GM19397 (cell line): ENCODE data around the gene SGK1.
"Not testable (repeated sequence)": the region's sequence is repeated elsewhere in the genome, so short reads cannot be mapped to it uniquely, and the experiment has no call there.

Source experiments
- ATAC-seq: cut with Tn5 transposase; IDR thresholded peaks from one replicate; pipeline ENCODE4 v1.9.1; 2021; ENCODE audit warnings: mild to moderate bottlenecking, moderate library complexity; ENCODE audit not compliant: unreplicated experiment

The SGK1 gene

DNA sequence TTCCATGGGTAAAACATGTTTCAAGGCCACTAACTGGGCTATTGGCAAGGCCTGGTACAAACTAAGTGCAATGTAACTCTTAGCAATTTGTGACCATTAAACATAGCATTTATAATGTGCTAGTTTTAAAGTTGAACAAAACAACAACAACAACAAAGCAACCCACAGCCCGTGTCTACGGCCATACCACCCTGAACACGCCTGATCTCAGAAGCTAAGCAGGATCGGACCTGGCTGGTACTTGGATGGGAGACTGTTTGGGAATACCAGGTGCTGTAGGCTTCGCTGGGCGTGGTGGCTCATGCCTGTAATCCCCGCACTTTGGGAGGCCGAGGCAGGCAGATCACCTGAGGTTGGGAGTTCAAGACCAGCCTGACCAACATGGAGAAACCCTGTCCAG is 61.0 kb downstream of the SGK1 start:
- no peak for ATAC-seq

DNA sequence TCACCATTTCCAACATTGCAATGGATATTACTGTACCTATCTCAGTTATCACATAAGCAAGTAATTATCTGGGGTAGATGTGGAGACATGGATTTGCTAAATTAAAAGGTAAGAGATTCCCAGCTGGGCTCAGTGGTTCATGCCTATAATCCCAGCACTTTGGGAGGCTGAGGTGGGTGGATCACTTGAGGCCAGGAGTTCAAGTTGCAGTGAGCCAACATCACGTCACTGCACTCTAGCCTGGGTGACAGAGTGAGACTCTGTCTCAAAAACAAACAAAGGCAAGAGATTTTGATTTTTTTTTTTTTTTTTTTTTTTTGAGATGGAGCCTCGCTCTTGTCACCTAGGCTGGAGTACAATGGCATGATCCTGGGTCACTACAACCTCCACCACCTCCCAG is 62.6 kb downstream of the SGK1 start:
- not testable (repeated sequence) for ATAC-seq

DNA sequence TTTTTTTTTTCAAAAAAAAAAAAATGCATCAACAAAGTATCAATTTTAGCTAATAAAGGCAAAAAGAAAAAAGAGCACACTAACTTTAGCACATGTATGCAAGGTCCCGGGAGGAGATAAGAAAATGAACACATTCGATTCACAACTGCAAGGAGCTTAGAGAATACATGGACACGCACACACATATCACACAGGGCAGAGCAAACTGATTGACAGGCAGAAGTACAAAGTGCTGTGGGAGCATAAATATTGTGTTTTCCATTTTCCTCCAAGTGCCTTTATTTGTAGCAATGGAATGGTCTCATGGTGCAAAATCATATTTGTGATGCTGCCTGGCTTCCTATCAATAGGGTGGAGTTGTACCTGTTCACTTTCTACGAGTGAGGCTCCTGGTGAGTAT is 63.8 kb downstream of the SGK1 start:
- no peak for ATAC-seq

DNA sequence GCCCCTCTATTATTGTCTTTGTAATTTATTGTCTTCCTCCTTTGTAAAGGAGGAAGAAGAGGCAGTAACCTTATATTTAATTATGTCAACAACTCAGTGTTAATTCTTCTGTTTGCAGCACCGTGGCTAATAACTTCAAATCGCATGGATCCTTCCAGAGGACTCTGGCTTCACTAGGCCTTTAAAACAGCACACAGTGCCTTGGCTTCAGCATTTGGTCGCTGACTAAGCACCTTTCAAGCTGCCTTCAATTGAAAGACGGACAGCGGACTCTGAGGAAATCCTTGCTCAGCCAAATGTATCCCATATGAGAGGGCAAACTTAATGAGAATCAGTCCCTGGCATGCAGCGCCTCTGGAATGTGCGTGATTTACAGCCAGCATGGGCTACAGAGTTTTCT is 64.2 kb downstream of the SGK1 start:
- ATAC-seq, result no peak

DNA sequence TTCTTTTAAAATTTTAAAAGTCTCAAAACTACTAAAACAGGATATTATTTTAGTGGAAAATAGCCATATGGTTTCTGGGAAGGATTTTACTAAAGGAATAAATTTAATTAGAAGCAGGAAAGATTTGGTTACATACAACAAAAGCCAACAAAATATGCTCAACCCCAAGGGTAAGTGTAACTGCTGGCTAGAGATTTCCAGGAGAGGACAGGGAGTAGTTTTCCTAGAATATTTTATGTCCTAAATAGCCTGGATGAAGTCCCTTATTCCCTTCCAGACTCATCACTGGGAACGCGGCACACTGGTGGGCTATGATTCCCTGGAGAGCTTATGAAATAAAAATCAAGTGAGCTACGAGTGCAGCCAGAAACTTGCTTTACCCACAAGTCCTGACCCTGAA is 66.6 kb downstream of the SGK1 start:
- ATAC-seq, result no peak

DNA sequence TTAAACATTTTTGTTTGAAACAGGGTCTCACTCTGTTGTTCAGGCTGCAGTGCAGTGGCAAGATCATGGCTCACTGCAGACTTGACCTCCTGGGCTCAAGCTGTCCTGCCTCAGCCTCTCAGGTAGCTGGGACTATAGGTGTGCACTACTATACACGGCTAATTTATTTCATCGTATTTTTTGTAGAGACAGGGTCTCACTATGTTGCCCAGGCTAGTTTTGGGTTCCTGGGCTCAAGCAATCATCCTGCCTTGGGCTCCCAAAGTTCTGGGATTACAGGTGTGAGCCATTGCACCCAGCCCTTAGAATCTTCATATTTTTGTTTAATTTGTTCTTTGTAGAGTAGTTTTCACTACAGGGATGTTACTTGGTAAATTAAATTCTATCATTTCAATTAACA is 67.1 kb downstream of the SGK1 start:
- ATAC-seq, result no peak

DNA sequence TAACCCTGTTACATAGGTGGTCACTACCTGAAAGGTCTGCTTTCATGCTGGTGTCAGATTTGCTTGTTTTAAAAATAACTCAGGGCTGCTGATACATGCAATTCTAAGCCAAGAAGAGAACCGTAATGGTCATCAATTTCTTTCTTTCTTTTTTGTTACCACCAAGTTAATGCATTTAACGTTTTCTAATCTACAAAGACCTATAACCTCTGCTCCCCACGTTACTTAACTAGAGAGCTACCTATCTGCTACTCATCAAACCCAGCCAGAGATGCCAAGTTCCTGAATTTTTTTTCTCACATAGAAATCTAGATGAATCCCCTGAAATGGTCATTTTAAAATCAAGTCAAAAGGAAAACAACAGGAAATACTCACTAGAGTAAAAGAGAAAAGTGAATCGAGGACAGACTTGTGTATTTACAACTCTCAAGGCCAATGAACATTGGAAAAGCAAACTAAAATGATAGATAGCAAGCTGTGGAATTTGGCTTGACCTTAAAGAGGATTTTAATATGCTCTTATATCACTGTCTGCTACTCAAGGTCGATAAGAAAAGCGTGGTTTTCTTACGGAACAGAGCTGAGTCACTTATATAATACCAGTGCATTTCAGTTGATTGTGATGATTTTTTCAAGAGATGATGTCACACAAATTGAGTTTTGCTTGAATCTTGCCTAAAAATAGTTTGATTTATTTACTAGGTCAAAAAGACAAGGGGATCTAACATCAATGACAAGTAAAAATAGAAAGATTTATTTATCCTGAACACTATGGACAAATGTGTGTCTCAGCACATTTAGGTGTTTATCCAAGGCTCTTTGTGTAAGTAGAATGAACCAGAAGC is 67.9 kb downstream of the SGK1 start:
- ATAC-seq, result no peak

DNA sequence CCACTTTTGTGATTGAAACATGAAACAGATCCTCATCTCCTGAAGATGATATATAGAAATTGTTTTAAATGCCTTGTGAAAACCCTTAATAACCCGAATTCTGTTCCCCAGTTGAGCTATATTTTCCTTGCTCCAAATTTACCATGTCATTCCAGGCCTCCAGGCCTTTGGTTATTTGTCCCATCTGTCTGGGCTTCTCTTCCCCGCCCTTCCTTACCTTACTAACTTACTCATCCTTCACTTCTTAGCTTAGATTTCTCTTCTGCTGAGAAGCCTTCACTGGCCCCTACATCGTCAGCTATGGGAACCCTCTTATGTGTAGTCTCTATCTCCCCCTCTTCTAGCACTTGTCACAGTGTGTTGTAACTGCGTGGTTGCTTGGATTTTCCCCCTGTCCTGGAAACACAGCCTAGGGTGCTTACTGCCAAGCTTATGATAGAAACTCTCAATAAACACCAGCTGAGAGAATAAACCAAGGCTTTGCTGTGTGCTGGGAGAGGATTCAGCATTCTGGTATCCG is 68.6 kb downstream of the SGK1 start:
- ATAC-seq, result no peak

DNA sequence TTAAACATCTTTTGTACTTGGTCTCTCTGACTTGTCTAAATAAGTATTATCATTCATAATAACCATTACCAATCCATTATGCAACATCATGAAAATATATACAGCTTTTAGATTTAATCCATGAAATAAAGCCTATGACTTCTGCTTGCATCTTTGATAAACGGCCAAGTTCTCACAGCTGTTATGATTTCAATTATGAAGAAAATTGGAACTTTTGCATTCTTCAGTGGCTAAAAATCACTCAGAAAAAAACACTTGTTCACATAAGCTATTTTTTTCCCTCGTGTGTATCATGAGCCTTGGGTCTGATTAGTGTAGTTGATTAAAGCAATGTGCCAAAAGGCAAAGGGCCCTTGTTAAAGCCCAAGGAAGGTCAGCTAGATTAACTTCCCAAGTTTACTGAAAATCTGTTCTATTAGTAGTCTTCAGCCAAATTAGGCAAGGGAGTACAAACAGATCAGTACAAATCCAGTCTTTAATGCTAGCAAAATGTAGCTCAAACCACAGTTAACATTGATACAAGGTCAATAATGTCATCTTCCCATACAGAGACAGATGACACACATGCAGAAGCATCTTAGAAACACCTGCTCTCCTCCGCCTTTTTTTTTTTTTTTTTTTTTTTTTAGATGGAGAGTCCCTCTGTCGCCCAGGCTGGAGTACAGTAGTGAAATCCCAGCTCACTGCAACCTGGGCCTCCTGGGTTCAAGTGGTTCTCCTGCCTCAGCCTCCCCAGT is 69.9 kb downstream of the SGK1 start:
- ATAC-seq, result no peak

DNA sequence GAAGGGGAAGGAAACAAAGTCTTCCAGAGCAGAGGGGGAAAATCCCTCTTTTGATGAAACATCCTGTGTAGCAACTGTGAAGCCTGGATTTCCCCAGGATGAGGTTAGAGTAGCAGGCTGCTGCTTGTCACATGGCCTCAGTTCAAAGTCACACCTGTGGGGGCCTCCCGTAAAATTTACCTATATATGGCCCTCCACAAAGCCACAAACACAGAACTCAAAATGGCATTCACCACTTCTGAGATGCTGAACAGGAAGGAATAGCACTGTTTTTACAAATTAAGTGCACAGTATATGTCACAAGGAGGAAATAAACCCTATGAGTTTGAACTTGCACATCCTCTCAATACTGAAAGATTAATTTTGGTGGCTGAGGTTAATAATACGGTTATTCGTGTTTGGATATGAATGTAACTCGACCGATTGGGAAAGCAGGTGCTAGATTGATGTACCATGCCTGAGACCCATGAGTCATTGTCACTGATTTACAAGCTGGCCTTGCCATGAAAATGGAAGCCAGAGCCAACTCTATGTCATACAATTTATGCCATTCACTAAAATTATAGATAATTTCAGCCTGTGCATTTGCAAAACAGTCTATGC is 70.6 kb downstream of the SGK1 start:
- ATAC-seq, result peak; percentile 93

DNA sequence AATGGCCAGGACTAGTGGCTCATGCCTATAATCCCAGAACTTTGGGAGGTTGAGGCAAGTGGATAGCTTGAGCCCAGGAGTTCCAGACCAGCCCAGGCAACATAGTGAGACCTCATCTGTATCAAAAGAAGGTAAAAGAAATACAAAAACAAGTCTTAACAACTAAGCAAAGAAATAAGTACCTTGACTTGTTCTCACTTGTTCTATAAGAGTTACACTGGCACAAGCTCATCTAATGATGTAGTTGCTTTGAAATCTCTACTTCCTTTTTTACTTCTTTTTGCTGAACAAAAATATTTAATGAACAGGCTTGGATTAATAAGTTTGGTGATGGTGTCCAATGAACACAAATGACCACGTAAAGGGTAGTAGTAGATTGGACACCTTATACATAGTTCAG is 72.2 kb downstream of the SGK1 start:
- ATAC-seq, result no peak

DNA sequence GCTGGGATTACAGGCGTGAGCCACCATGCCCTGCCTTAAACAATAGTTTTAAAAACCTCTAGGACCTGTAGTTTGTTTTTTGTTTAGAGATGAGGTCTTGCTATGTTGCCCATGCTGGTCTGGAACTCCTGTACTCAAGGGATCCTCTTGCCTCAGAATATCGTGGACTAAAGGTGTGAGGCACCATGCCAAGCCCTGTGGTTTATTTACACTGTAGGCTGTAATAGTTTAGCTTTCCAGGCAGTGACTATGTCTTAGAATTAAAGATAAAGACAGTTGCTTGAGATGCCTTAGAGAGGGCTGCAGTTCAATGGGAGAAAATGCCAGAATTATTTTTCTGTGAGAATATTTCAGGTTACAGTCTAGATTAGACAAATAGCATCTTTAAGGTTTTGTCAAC is 72.9 kb downstream of the SGK1 start:
- ATAC-seq, result no peak

DNA sequence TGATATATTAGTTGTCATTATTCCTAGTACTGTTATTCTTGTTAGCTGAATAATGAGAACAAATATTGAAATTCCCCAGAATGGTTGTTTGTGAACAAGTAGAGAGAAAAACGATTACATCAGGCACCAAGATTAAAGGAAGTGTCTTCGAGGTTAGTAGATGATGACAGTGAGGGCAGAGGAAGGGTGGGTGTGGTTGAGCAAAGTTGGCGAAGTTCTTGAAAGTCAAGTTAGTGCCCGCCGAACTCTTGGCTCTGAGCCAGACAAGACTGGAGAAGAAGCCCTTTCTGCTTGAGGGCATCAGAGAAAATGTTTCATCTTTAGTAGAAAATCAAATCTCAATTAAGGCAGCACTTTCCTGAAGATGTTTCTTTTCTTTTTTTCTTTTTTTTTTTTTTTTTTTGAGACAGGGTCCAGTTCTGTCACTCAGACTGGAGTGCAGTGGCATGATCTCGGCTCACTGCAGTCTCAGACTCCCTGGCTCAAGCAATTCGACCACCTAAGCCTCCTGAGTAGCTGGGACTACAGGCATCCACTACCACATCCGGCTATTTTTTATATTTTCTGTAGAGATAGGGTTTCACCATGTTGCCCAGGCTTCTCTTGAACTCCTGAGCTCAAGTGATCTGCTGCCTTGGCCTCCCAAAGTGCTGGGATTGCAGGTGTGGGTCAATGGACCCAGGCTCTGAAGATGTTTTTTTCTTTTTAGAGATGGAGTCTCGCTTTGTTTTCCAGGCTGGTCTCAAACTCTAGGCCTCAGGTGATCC is 77.1 kb downstream of the SGK1 start:
- ATAC-seq, result no peak

DNA sequence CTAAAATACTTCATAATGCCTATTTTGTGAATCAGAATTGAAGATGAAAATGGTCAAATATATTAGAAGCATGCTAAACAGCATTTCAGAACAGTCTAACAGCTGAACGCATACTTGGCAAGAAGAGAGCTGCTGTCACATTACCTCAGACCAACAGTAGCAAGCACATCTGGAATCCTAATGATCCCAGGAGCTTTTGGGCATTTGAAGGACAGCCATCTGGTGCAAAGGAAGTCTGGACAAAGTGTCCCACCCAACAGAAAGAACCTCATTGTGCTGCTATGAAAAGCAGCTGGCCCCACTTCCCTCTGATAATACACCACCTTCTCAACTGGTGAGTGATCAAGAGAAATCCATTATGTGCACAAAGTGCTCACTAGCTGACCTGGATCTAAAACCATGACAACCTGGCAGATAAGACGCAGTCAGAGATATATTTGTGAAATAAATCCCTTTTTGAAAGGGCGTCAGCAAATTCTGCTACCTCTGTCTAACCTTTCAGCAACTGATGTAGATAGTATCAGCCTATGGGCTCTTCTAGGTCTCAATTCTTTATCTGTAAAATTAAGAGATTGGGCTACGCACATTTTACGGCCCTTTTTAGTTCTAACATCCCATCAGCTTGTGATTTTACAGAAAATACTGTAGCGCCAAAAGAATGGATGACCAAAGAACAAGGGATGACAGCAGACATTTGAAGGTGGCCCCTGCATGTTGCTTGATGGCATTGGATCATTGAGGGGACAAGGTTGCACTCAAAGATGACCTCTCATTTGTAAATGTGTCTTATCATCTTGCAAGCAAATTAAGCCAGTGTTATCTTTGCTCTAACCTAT is 78.7 kb downstream of the SGK1 start:
- ATAC-seq, result no peak

DNA sequence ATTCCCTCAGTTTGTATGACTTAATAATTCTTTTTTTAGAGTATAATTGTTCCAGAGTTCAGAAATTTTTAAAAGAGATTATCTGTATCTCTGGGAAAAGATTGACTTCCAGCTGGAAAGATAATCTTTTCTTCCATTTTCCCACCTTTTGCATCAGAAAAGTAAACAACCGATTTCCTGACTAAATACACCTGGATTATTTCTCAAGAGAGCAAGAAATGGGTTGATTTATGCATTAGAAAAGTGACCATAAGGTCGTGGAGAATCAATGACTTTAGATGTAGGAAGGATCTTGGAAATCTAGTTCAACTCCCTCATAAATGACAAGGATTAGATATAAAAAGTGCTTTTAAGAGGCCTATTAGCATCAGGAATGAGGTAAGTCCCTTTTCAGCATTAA is 79.9 kb downstream of the SGK1 start:
- no peak for ATAC-seq

DNA sequence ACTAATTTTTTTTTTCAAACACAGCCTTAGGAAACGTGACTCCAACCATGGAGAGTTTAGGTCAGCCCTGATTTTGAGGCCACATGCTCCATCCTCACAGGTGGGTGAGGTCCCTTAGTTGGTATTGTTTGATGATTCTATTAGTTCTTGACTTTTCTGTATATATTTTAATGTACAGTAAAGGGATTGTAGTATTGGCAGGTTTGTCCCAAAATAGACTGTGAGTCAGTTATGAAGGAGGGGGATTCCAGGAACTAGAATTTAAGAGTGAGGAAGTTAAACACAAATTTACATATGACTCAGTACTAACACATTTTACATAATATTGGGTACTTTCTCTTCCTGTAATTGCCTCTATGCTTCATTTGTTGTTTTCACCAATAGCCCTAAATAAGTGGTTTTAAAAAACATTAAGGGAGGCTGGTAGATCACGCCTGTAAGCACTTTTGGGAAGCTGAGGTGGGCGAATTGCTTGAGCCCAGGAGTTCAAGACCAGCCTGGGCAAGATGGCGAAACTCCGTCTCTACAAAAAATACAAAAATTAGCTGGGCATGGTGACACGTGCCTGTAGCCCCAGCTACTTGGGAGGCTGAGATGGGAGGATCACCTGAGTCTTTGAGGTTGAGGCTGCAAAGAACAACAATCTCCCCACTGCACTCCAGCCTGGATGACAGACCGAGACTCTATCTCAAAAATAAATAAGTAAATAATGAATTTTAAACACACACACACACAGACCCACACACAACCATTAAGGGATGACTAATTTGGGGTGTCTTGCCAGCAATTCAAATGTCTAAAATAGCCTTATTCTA is 81.8 kb downstream of the SGK1 start:
- peak; percentile 92 for ATAC-seq

DNA sequence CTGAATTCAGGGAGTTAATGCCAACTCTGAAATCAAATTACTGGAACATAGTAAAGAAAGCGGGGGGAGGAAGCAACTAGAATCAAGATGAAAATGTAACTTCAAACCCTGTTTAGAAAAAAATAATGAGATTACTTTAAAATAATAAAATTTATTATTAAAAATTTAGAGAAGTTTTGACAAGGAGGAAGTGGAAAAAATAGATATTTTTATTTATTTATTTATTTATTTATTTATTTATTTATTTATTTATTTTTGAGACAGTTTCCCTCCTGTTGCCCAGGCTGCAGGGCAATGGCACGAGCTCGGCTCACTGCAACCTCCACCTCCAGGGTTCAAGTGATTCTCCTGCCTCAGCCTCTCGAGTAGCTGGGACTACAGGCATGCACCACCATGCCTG is 82.6 kb downstream of the SGK1 start:
- ATAC-seq, result not testable (repeated sequence)

DNA sequence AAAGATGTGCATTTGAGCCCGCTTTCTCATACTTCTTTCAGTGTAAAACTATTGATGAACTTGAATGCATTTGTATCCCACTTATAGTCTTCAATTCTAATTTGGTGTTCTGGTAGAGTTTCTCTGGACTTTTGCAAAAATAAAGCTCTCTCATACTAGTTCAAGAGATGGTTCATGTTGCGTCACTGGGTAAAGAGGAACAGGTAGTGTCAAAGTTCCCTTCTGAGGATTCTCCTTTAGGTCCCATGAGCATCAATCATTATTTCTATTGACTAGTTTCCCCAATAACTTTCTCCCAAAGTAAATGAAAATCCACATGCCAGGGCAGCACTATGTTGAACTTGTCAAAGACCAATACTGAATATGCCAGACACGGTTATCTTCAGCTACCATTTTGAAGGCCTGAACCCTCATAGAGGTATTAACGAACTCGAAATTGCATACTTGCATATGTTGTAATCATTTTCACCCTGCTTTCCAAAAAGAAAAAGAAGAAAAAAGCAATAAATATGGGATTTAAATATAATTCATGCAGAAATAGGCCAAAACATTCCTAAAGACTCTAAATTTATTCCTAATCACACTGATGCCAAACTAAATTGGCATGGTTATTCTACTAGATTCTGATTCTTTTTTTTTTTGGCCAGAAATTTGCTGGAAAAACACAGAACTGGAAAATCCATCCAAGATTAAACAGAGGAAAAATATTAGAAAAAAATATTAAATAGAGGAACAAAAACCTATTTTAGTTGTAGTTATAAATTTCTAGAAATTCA is 84.5 kb downstream of the SGK1 start:
- ATAC-seq, result no peak

DNA sequence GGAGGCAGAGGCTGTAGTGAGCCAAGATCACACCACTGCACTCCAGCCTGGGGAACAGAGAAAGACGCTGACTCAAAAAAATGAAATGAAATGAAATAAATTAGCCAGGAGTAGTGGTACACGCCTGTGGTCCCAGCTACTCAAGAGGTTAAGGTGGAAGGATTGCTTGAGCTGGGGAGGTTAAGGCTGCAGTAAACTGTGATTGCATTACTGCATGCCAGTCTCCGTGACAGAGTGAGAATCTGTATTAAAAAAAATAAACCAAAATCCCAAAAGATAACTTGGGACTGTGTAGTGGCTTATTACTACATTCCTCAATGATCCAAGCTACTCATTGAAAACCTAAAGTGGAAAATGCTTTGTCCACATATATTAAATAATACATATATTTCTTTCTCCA is 87.0 kb downstream of the SGK1 start:
- ATAC-seq, result no peak
